Measurements from ENCODE around the gene MAPK10. TPM values are rescaled to one million over a fixed set of nuclear protein-coding genes. Genes with fewer than 3 reads are reported as not detected.

MAPK10 gene
- total RNA-seq, 1 experiment from 2014 or later: 4.7 TPM

DNA sequence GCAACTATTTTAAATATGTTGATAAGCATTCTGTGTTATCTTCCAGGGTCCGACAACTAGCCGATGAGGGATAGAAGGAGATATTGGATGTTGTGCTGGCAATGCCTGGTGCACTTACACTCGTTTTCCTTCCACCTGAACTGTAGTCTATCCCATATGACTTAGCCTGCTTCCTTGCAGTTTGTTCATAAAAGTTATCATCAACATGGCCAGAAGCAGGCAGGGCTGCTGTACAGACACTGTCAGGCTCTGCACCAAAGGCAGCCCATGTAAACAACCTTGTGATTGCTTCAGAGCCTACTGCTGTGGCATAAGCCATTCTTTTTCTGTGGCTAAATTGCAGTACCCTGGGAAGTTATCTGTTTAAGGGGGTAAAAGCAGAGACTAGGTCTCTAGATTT is 1.6 kb downstream of the MAPK10 start:
- Histone ChIP-seq H3T11ph (ENCODE audit: low read length) (no peak overlapping the region), H3K79me2 (ENCODE audit: insufficient read depth, low read length) (no peaks in the 10 kb centered on the region), H4K20me1 (ENCODE audit: control insufficient read depth, insufficient read depth, insufficient read length) (no peaks in the 10 kb centered on the region), H4K5ac (ENCODE audit: insufficient read length, low read depth, low read length) (no peak overlapping the region), H2BK20ac (ENCODE audit: low read depth, low read length, poor library complexity, severe bottlenecking) (no peak overlapping the region), H4K8ac (replicated peaks; ENCODE audit: insufficient read length, low read depth, low read length) (no peak overlapping the region), H3K14ac (ENCODE audit: insufficient read depth, low read length) (no peak overlapping the region), H3K56ac (ENCODE audit: insufficient read length, low read depth, low read length) (no peak overlapping the region), H2AFZ (ENCODE audit: low read length) (no peak overlapping the region), H3K4ac (ENCODE audit: low read depth, low read length) (no peak overlapping the region), H3K23ac (ENCODE audit: insufficient read length, low read depth, low read length) (no peak overlapping the region), H3K9me3 (ENCODE audit: control insufficient read depth, low read depth, low read length) (no peaks in the 10 kb centered on the region), H3K23me2 (ENCODE audit: insufficient read length, low read depth, low read length, poor library complexity, severe bottlenecking) (no peaks in the 10 kb centered on the region), H3K27ac (ENCODE audit: insufficient read length, low read depth, low read length) (no peak overlapping the region), H3K9ac (ENCODE audit: extremely low read depth, insufficient read length, low read length) (no peak overlapping the region), H2BK12ac (ENCODE audit: insufficient read length, low read depth, low read length) (no peak overlapping the region), H3K79me1 (ENCODE audit: insufficient read depth, low read depth, low read length, poor library complexity, severe bottlenecking) (no peaks in the 10 kb centered on the region), H4K91ac (ENCODE audit: insufficient read length, low read depth, low read length) (no peak overlapping the region), H3K27me3 (ENCODE audit: insufficient read depth, low read length) (no peaks in the 10 kb centered on the region), H3K4me1 (ENCODE audit: insufficient read depth, low read length) (peaks cover 7% of the 10 kb centered on the region; the same call in 1 of the 2 replicates), H2BK15ac (ENCODE audit: low read depth, low read length) (no peak overlapping the region), H2BK120ac (ENCODE audit: low read depth, low read length, poor library complexity, severe bottlenecking) (no peak overlapping the region), H2BK5ac (ENCODE audit: insufficient read length, low read length) (no peak overlapping the region), H3K4me2 (ENCODE audit: insufficient read depth, insufficient read length, low read length) (no peak overlapping the region), H2AK5ac (ENCODE audit: insufficient read length, low read length) (no peak overlapping the region), H3K18ac (ENCODE audit: insufficient read length, low read depth, low read length) (no peak overlapping the region)
- Mint-ChIP-seq H3K9me3 (no peaks in the 10 kb centered on the region), H3K36me3 (ENCODE audit: insufficient read depth in 1 of 3, low read depth in 3 of 3) (no peaks in the 10 kb centered on the region), H3K4me1 (peaks cover 41 to 52% of the 10 kb centered on the region in 2 experiments), H3K27me3 (ENCODE audit: low read depth) (no peaks in the 10 kb centered on the region), H3K27ac (peak overlapping the region in 2 of 3 experiments; percentile 78 to 82; a peak in 3 of 7 replicates), H3K4me3 (peak overlapping the region in 1 of 2 experiments; percentile 66; a peak in 3 of 5 replicates)
- no CpG with 5 or more reads among the region's 3 CpGs for WGBS (ENCODE audit: extremely low coverage, insufficient read length, low lambda C conversion rate)
- no peak for DNase-seq
- no peak for TF ChIP-seq CTCF (conservative IDR thresholded peaks at IDR 0.05)
